ENCODE data around the gene LRSAM1.

GRCh38 chr9:127549218-127549617 is 97.9 kb downstream of the LRSAM1 start:
- TF ChIP-seq CTCF (conservative IDR thresholded peaks at IDR 0.05 in 1 of 2, IDR thresholded peaks at IDR 0.05 in 1 of 2; ENCODE audit: extremely low read depth in 1 of 2, insufficient read depth in 1 of 2, low read depth in 1 of 2, low read length in 2 of 2): no peak
- no peak for TF ChIP-seq EZH2 (IDR thresholded peaks at IDR 0.05; ENCODE audit: borderline replicate concordance, low read length)

All from mammary epithelial cell (primary cell).